ENCODE results near the gene PLAU. TPM values are rescaled to one million over a fixed set of nuclear protein-coding genes. Genes with fewer than 3 reads are reported as not detected.

Gene PLAU
- total and polyA plus RNA-seq, 10 of the 15 experiments (the other 5 are each of a cell fraction or from before 2014, with no cell fraction given) = 2.5 to 20.9 (median 11.5) TPM

- Histone ChIP-seq H3K9ac (ENCODE audit: control insufficient read depth, insufficient read depth, low read length) (no peak overlapping the region), H3K27ac (ENCODE audit: control insufficient read depth, insufficient read depth) (no peak overlapping the region), H3K79me2 (ENCODE audit: control insufficient read depth, insufficient read depth, low read length) (no peaks in the 10 kb centered on the region), H3K27me3 (replicated peaks in 1 of 2; ENCODE audit: control insufficient read depth in 2 of 2, insufficient read depth in 2 of 2, low read length in 1 of 2) (no peaks in the 10 kb centered on the region; a peak in 1 of 4 replicates), H3K4me3 (no peak overlapping the region), H4K20me1 (ENCODE audit: control insufficient read depth, insufficient read depth) (no peaks in the 10 kb centered on the region), H3K4me2 (ENCODE audit: control insufficient read depth, insufficient read depth) (no peak overlapping the region), H2AFZ (ENCODE audit: control insufficient read depth, low read depth, low read length) (no peak overlapping the region), H3K4me1 (ENCODE audit: control insufficient read depth, insufficient read depth, low read length) (no peaks in the 10 kb centered on the region), H3K9me3 (replicated peaks; ENCODE audit: control insufficient read depth, insufficient read depth, low read length) (no peaks in the 10 kb centered on the region), H3K36me3 (ENCODE audit: control insufficient read depth in 2 of 2, insufficient read depth in 2 of 2, low read length in 1 of 2) (no peaks in the 10 kb centered on the region)
- BruUV-seq (replicated peaks) = no TSS peak
- DNase-seq (ENCODE audit: low read depth, low spot score) = no peak
- CTCF ChIA-PET = interaction anchor here (0.8 to 7.4 kb wide), 4 partner anchors 13 to 181 kb away, joined by 6 to 84 read pairs (median 12); no protein-coding TSS in a partner anchor
- RAD21 ChIA-PET (ENCODE audit: unreplicated experiment) = interaction anchor here (2.0 to 6.4 kb wide), 2 partner anchors 12 to 55 kb away, joined by 5 to 85 read pairs; no protein-coding TSS in a partner anchor
- POLR2A ChIA-PET = interaction anchor here (1.3 to 2.3 kb wide), 2 partner anchors 25 to 31 kb away, joined by 3 to 8 read pairs; no protein-coding TSS in a partner anchor
- 62% methylated on average over 6 of the region's 6 CpGs for WGBS (ENCODE audit: insufficient coverage, insufficient replicate concordance, low lambda C conversion rate, missing lambda C conversion rate)
- in situ Hi-C loops (cut with MboI) = no loop called here
- SMC1A ChIA-PET (ENCODE audit: uncharacterized antibody, unreplicated experiment) = interaction anchor here (0.6 to 27.4 kb wide), 5 partner anchors 9 to 1191 kb away, joined by 3 to 1048 read pairs (median 4); partner anchors contain the start of gene PLAU
- FAIRE-seq = no peak
- no peak for ATAC-seq
- intact Hi-C loops (cut with micrococcal nuclease; ENCODE audit: unreplicated experiment) = no loop called here
- no peak for TF ChIP-seq SUPT20H (IDR thresholded peaks at IDR 0.05; ENCODE audit: borderline replicate concordance, control insufficient read depth, low read depth, low read length)
- TF ChIP-seq PML (IDR thresholded peaks at IDR 0.05; ENCODE audit: low read length) = no peak
- no peak for TF ChIP-seq TCF7 (IDR thresholded peaks at IDR 0.05; ENCODE audit: borderline replicate concordance)
- no peak for TF ChIP-seq ZBTB33 (IDR thresholded peaks at IDR 0.05)
- TF ChIP-seq CBX3 (IDR thresholded peaks at IDR 0.05; ENCODE audit: borderline replicate concordance, low read depth) = no peak
- no peak for TF ChIP-seq RFX5 (IDR thresholded peaks at IDR 0.05; ENCODE audit: low read depth, low read length)
- no peak for TF ChIP-seq NFYB (IDR thresholded peaks at IDR 0.05; ENCODE audit: insufficient read depth, low read depth, low read length)
- no peak for TF ChIP-seq ATF7 (IDR thresholded peaks at IDR 0.05; ENCODE audit: low read depth)
- no peak for TF ChIP-seq NR2C1 (IDR thresholded peaks at IDR 0.05)
- TF ChIP-seq SREBF2 (IDR thresholded peaks at IDR 0.05; ENCODE audit: low read length) = no peak
- no peak for TF ChIP-seq RELB (IDR thresholded peaks at IDR 0.05; ENCODE audit: low read depth)
- TF ChIP-seq DPF2 (IDR thresholded peaks at IDR 0.05) = no peak
- TF ChIP-seq NKRF (conservative IDR thresholded peaks at IDR 0.05) = no peak
- no peak for TF ChIP-seq BHLHE40 (IDR thresholded peaks at IDR 0.05; ENCODE audit: borderline replicate concordance in 1 of 2, low read depth in 2 of 2, low read length in 1 of 2)
- no peak for TF ChIP-seq ZBTB40 (IDR thresholded peaks at IDR 0.05; ENCODE audit: borderline replicate concordance)
Observed at GRCh38 chr10:73901261-73901660, 9.7 kb upstream of the PLAU start.

All from GM12878 (cell line).